MM.1S (cell line): ENCODE data around the gene ALLC.
"Not testable (repeated sequence)": the region's sequence is repeated elsewhere in the genome, so short reads cannot be mapped to it uniquely, and the experiment has no call there.

ENCODE experiments used
- DNase-seq: peaks from one replicate; pipeline ENCODE4 v3.0.0-alpha.2; 2015
- H2AFZ ChIP-seq: fragments of 300-600 bp; sonication (generic); 2 replicates; pipeline ENCODE4 v1.6.0; 2016; ENCODE audit warnings: antibody characterized with exemption, low read length
- H3F3A ChIP-seq: fragments of 300-600 bp; sonication (generic); 2 replicates; pipeline ENCODE4 v1.6.1; 2016; ENCODE audit warnings: mild to moderate bottlenecking, antibody characterized with exemption, low read length, moderate library complexity, mixed read lengths; ENCODE audit not compliant: insufficient read depth
- H3K27ac ChIP-seq: fragments of 300-600 bp; sonication (generic); 2 replicates; pipeline ENCODE4 v1.5.1; 2016; ENCODE audit warnings: mild to moderate bottlenecking, low read length
- H3K27me3 ChIP-seq: fragments of 300-600 bp; sonication (generic); replicated peaks from 2 replicates; pipeline ENCODE4 v1.6.0; 2016; ENCODE audit warnings: low read length; ENCODE audit not compliant: insufficient read depth
- H3K36me3 ChIP-seq: fragments of 300-600 bp; sonication (generic); replicated peaks from 2 replicates; pipeline ENCODE4 v1.6.1; 2016; ENCODE audit warnings: mild to moderate bottlenecking, low read length, mixed read lengths; ENCODE audit not compliant: insufficient read depth
- H3K4me1 ChIP-seq: fragments of 300-600 bp; sonication (generic); 2 replicates; pipeline ENCODE4 v1.6.1; 2016; ENCODE audit warnings: low read length, mixed read lengths
- H3K4me2 ChIP-seq: fragments of 300-600 bp; sonication (generic); 2 replicates; pipeline ENCODE4 v1.6.0; 2016; ENCODE audit warnings: low read depth, low read length
- H3K4me3 ChIP-seq: fragments of 300-600 bp; sonication (generic); 2 replicates; pipeline ENCODE4 v1.5.1; 2016; ENCODE audit warnings: low read length, mixed read lengths
- H3K79me2 ChIP-seq: fragments of 300-600 bp; sonication (generic); 2 replicates; pipeline ENCODE4 v1.6.1; 2016; ENCODE audit warnings: mixed run types, low read length, mixed read lengths
- H3K9ac ChIP-seq: fragments of 300-600 bp; sonication (generic); 2 replicates; pipeline ENCODE4 v1.6.1; 2016; ENCODE audit warnings: low read length, mixed read lengths
- H3K9me2 ChIP-seq: fragments of 300-600 bp; sonication (generic); replicated peaks from 2 replicates; pipeline ENCODE4 v1.6.1; 2016; ENCODE audit warnings: mild to moderate bottlenecking, low read length, mixed read lengths; ENCODE audit not compliant: insufficient read depth
- H3K9me3 ChIP-seq: fragments of 300-600 bp; sonication (generic); replicated peaks from 2 replicates; pipeline ENCODE4 v1.6.1; 2016; ENCODE audit warnings: mild to moderate bottlenecking, low read length, mixed read lengths; ENCODE audit not compliant: insufficient read depth
- H4K20me1 ChIP-seq: fragments of 300-600 bp; sonication (generic); 2 replicates; pipeline ENCODE4 v1.6.1; 2016; ENCODE audit warnings: mild to moderate bottlenecking, low read length, moderate library complexity, mixed read lengths; ENCODE audit not compliant: insufficient read depth
- EZH2 ChIP-seq: fragments of 300-600 bp; sonication (generic); optimal IDR thresholded peaks from 2 replicates; pipeline ENCODE3; 2017; ENCODE audit warnings: low read depth, mild to moderate bottlenecking, antibody characterized with exemption, low read length, mixed read lengths
- EZH2phosphoT487 ChIP-seq: fragments of 300-600 bp; sonication (generic); IDR thresholded peaks from 2 replicates; pipeline ENCODE4 v1.6.1; 2018; ENCODE audit warnings: antibody characterized with exemption, low read length
- TF ChIP-seq, protein P1 (sequence below): fragments of 300-600 bp; sonication (generic); IDR thresholded peaks from 2 replicates; pipeline ENCODE4 v1.5.1; 2016; ENCODE audit warnings: antibody characterized with exemption, low read length, mixed read lengths

ALLC gene

DNA sequence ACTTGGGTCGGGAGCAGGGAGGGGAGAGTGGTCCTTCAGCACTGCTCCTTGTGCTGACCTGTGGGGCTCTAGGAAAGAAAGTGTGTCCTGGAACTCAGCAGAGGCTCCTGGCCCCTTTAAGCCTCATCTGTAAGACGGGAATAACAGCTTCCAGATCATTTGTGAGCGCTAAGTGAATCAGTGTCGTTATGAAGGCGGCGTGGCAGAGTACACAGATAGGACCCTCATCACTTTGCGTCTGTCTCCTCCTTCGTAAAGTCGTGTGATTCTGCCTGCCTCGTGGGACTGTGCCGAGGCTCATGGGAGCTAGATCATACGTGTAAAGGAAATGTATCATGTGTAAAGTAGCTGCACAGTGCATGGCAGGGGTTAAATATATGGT, 44.5 kb upstream of the ALLC start:
- H4K20me1 ChIP-seq: no peaks in the 10 kb centered on the region
- H3K9ac ChIP-seq: no peak overlapping the region
- no peak overlapping the region for H3K27ac ChIP-seq
- no peak for TF ChIP-seq EZH2phosphoT487
- TF ChIP-seq, protein P1, sequence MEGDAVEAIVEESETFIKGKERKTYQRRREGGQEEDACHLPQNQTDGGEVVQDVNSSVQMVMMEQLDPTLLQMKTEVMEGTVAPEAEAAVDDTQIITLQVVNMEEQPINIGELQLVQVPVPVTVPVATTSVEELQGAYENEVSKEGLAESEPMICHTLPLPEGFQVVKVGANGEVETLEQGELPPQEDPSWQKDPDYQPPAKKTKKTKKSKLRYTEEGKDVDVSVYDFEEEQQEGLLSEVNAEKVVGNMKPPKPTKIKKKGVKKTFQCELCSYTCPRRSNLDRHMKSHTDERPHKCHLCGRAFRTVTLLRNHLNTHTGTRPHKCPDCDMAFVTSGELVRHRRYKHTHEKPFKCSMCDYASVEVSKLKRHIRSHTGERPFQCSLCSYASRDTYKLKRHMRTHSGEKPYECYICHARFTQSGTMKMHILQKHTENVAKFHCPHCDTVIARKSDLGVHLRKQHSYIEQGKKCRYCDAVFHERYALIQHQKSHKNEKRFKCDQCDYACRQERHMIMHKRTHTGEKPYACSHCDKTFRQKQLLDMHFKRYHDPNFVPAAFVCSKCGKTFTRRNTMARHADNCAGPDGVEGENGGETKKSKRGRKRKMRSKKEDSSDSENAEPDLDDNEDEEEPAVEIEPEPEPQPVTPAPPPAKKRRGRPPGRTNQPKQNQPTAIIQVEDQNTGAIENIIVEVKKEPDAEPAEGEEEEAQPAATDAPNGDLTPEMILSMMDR: no peak
- TF ChIP-seq EZH2: no peak
- H3K4me2 ChIP-seq: no peak overlapping the region
- H3K9me2 ChIP-seq: no peaks in the 10 kb centered on the region
- no peak overlapping the region for H3K4me3 ChIP-seq
- no peaks in the 10 kb centered on the region for H3K36me3 ChIP-seq
- H2AFZ ChIP-seq: no peak overlapping the region
- peaks cover 5% of the 10 kb centered on the region for H3K4me1 ChIP-seq
- DNase-seq: no peak
- H3K9me3 ChIP-seq: no peaks in the 10 kb centered on the region
- H3F3A ChIP-seq: no peaks in the 10 kb centered on the region
- H3K27me3 ChIP-seq: no peaks in the 10 kb centered on the region
- H3K79me2 ChIP-seq: no peaks in the 10 kb centered on the region

DNA sequence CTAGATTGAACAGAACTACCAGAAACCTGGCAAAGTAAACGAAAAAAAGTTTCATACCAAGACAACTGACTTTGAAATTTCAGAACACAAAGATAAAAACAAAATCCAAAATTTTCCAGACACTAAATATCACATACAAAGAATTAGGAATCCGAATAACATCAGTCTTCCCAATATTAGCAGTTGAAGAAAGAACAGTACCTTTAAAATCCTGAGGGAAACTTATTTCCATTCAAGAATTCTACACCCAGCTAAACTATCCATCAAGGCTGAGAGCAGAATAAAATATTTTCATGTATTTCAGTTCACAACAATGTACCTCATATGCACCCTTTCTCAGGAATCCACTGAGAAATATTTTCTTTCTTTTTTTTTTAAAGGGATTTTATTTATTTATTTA, 43.3 kb upstream of the ALLC start:
- not testable (repeated sequence) for H3K27me3 ChIP-seq, H3K4me2 ChIP-seq, H4K20me1 ChIP-seq, H3K36me3 ChIP-seq, H3K9me2 ChIP-seq, H3K9ac ChIP-seq, H3K79me2 ChIP-seq, H3K4me3 ChIP-seq, H3K9me3 ChIP-seq, DNase-seq, H3K27ac ChIP-seq, H3K4me1 ChIP-seq, H3F3A ChIP-seq, H2AFZ ChIP-seq

DNA sequence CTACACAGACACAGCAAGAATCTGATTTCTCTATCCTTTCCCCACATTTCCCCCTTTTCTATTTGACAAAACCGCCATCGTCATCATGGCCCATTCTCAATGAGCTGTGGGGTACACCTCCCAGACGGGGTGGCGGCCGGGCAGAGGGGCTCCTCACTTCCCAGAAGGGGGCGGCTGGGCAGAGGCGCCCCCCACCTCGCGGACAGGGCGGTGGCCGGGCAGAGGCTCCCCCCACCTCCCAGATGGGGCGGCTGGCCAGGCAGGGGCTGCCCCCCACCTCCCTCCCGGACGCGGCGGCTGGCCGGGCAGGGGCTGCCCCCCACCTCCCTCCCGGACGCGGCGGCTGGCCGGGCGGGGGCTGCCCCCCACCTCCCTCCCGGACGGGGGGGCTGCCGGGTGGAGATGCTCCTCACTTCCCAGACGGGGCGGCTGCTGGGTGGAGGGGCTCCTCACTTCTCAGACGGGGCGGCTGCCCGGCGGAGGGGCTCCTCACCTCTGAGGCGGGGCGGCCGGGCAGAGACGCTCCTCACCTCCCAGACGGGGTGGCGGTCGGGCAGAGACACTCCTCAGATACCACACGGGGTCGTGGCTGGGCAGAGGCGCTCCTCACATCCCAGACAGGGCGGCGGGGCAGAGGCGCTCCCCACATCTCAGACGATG, 42.3 kb upstream of the ALLC start:
- not testable (repeated sequence) for H3K9me3 ChIP-seq, H3K9ac ChIP-seq

DNA sequence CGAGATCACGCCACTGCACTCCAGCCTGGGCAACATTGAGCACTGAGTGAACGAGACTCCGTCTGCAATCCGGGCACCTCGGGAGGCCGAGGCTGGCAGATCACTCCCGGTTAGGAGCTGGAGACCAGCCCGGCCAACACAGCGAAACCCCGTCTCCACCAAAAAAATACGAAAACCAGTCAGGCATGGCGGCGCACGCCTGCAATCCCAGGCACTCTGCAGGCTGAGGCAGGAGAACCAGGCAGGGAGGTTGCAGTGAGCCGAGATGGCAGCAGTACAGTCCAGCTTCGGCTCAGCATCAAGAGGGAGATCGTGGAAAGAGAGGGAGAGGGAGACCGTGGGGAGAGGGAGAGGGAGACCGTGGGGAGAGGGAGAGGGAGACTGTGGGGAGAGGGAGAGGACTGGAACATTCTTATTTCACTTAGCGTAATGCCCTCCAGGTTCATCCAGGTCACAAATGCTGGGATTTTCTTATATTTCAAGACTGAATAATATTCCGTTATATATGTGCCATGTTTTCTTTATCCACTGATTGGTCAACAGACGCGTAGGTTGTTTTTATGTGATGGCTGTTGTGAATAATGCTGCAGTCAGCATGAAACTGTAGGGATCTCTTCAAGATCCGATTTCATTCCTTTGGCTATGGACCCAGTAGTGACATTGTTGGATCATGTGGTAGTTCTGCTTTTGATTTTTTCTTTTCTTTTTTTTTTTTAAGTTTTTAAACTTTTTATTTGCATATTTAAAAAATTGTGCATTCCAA, 41.4 kb upstream of the ALLC start:
- not testable (repeated sequence) for H3K4me1 ChIP-seq, DNase-seq, H3K27me3 ChIP-seq, H3K36me3 ChIP-seq, H3F3A ChIP-seq, H3K9ac ChIP-seq, H3K27ac ChIP-seq, H3K4me3 ChIP-seq, H4K20me1 ChIP-seq, H2AFZ ChIP-seq, H3K79me2 ChIP-seq, H3K9me3 ChIP-seq, H3K9me2 ChIP-seq, H3K4me2 ChIP-seq

More for the DNA sequence above, 42.3 kb upstream of the ALLC start:
- not testable (repeated sequence) for DNase-seq, H3K36me3 ChIP-seq, H3K27ac ChIP-seq, H3K4me1 ChIP-seq, H3K4me2 ChIP-seq, H4K20me1 ChIP-seq, H2AFZ ChIP-seq, H3K9me2 ChIP-seq, H3K27me3 ChIP-seq, H3K4me3 ChIP-seq, H3F3A ChIP-seq, H3K79me2 ChIP-seq
